ENCODE data around the gene ACAD9.

The ACAD9 gene

DNA sequence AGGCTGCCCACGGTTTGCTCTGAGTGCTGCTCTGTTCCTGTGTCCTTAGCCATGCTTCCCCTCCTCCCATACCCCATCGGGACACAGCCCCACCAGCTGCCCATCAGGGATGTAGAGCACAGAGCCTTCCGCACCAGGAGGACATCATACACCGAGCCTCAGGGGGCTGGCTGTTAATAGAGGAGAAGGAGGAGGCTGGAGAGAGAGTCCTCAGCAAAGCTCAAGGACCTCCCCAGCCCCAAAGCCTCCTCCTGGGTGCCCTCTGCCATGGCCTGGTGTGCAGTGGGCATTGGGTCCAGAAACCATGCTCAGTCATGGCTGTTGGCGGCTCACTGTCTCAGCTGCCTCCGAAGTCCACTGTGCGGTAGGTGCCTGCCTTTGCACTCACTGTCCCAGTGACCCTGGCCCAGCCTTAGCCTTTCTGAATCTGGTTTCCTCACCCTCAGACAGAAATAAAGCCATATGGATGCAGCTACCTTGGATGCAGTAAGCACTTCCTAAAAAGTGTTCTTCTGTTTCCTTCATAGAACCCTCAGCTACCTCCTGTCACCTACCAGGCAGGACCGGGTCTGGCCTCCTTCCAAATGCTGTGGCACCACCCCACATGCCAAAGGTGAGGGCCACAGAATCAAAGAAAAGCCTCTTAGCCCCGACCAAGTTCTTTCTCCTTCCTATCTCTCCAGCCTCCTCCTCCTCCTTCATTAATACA, 53.9 kb downstream of the ACAD9 start:
- DNase-seq (ENCODE audit: low spot score) (no peak), FAIRE-seq (no peak)

GRCh38 chr3:128933922-128934253, 54.5 kb downstream of the ACAD9 start:
- no peak for DNase-seq (ENCODE audit: low spot score)
- no peak for FAIRE-seq

GRCh38 chr3:128935922-128936321, 56.5 kb downstream of the ACAD9 start:
- DNase-seq (ENCODE audit: low spot score): no peak
- FAIRE-seq: no peak

GRCh38 chr3:128936341-128936740, 56.9 kb downstream of the ACAD9 start:
- FAIRE-seq (peak; percentile 59), DNase-seq (ENCODE audit: low spot score) (no peak)

DNA sequence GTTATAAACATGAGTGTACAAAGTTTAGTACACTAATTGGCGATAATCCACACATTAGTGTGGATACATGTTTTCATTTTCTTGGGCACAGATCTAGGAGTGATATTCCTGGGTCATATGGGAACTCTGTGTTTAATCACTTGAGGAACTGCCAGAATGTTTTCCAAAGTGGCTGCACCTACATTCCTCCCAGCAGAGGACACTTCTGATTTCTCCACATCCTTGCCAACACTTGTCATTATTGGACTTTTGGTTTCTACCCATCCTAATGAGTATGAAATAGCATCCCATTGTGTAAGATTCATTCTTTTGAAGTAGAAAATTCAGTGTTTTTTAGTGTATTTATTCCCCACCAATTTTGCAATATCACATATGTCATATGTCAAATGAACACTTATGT, 60.8 kb downstream of the ACAD9 start:
- no peak for DNase-seq (ENCODE audit: low spot score)
- FAIRE-seq: no peak

DNA sequence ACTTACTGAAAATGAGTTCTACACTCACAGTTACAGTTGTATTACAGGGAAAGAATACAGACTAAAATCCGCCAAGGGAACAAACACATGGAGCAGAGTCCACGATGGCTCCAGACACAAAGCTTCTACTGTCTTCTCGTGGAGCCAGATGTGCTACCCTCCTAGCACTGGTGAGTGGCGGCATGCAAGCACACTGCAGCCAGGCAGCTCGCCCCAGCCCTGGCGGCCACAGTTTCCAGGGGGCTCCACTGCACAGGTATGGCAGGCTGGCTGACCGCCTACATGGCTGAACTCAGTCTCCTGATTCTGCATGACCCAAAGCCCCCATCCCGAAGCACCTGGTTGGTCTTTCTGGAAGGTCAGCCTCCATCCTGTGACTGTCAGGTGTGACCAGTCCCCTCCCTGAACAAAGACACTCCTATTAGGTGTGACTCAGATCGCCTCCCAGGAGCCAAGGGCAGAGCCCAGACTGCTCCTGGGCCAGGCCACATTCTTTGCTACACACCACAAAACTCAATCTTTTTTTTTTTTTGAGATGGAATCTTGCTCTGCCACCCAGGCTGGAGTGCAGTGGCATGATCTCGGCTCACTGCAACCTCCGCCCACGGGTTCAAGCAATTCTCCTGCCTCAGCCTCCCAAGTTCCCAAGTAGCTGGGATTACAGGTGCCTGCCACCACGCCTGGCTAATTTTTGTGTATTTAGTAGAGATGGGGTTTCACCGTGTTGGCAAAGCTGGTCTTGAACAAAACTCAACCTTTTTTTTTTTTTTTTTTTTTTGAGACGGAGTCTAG, 62.9 kb downstream of the ACAD9 start:
- FAIRE-seq: no peak

GRCh38 chr3:128945041-128945877, 65.8 kb downstream of the ACAD9 start:
- FAIRE-seq (no peak), DNase-seq (ENCODE audit: low spot score) (no peak)

More for the DNA sequence above, 62.9 kb downstream of the ACAD9 start:
- DNase-seq (ENCODE audit: low spot score): peak; percentile 42

DNA sequence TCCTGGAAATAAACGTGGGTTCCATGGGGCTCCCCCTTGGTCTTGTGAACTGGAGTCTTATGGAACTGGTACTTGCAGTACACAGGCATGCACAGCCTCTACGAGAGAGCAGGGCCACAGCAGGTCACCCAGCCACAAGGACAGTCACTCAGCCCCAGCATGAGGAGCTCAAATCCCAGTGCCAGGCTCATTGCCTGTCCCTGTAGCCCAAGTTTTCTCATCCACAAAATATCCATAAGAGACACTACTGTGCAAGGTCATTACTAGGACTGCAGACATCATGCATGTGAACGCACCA, 66.4 kb downstream of the ACAD9 start:
- DNase-seq (ENCODE audit: low spot score) (no peak), FAIRE-seq (no peak)

- FAIRE-seq (no peak), DNase-seq (ENCODE audit: low spot score) (no peak)
Observed at GRCh38 chr3:128946411-128946810, 67.0 kb downstream of the ACAD9 start.

GRCh38 chr3:128949158-128949557, 69.7 kb downstream of the ACAD9 start:
- DNase-seq (ENCODE audit: low spot score) (no peak), FAIRE-seq (no peak)

DNA sequence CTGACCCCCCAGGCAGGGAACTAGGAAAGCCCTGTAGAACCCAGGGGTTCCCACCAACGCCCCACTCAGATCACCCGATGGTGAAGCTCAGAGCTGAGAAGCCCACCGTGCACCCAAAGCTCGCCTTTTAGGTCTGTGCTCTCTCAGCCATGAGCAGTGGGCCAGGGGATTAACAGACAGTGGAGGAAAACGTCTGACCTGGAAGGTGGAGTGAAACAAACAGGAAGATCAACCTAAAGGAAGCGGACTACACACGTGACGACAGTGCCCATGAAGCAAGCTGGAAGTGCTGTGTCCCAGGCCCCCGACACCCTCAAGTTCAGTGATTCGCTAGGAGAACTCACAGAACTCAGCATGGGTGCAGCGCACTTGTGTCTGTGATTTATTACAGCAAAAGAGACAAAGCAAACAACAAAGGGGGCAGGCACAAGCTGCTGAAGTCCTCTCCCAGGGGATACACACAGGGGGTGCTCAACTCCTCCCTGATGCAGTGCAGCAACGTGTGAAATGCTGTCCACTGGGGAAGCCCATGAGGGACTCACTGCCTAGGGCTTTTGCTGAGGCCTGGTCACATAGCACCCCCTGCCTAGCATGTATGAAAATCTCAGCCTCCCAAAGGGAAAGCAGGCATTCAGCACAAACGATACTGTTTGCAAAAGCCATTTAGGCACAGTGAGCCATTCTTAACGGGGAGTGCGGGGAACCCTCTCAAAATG, 71.0 kb downstream of the ACAD9 start:
- DNase-seq (ENCODE audit: low spot score): no peak
- no peak for FAIRE-seq

DNA sequence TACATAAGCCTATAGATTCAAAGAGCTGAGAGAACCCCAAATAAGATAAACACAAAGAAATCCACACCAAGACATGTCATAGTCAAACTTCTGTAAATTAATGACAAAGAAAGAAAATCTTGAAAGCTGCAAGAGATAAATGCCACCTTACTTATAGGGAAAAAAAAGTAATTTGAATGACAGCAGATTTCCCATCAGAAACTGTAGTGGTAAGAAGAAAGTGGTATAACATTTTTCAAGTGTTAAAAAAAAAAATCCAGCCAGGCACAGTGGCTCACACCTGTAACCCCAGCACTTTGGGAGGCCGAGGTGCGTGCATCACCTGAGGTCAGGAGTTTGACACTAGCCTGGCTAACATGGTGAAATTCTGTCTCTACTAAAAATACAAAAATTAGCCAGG, 77.0 kb downstream of the ACAD9 start:
- FAIRE-seq (no peak), DNase-seq (ENCODE audit: low spot score) (no peak)

Measured in urothelium cell line (cell line).